HG02870 (cell line): Measurements from ENCODE around the gene ATP2B3.

ENCODE experiments used
- ATAC-seq: cut with Tn5 transposase; IDR thresholded peaks from one replicate; pipeline ENCODE4 v1.9.1; 2021; ENCODE audit warnings: mild to moderate bottlenecking, moderate library complexity; ENCODE audit not compliant: unreplicated experiment

Gene ATP2B3

DNA sequence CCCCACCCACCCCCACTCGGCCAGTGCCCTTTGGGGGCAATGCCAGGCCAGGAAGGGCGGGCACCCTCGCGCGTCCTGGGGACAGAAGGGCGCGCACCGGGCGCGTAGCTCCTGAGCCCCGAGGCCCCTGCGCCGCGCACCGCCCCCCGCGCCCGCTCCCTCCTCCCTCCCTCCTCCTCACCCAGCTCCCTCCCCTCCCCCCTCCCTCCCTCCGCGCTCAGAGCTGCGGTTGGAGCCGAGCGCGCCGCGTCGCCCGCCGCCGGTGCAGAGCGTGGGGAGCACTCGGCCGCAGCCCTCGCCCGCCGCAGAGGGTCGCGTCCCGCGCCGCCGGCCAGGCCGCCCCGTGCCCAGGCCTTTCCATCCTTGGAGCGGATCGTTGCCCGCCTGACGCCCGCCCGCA is at the start of gene ATP2B3:
Gene ATP2B3, plus strand, starts transcription at position 220 of the 400 bp plus-strand sequence. CDS start 18,606 bp downstream, outside the sequence.
- no peak for ATAC-seq

GRCh38 chrX:153468008-153468580 is 49.3 kb upstream of the ATP2B3 start:
- ATAC-seq = no peak

GRCh38 chrX:153469811-153470410 is 47.5 kb upstream of the ATP2B3 start:
- peak; percentile 31 for ATAC-seq

DNA sequence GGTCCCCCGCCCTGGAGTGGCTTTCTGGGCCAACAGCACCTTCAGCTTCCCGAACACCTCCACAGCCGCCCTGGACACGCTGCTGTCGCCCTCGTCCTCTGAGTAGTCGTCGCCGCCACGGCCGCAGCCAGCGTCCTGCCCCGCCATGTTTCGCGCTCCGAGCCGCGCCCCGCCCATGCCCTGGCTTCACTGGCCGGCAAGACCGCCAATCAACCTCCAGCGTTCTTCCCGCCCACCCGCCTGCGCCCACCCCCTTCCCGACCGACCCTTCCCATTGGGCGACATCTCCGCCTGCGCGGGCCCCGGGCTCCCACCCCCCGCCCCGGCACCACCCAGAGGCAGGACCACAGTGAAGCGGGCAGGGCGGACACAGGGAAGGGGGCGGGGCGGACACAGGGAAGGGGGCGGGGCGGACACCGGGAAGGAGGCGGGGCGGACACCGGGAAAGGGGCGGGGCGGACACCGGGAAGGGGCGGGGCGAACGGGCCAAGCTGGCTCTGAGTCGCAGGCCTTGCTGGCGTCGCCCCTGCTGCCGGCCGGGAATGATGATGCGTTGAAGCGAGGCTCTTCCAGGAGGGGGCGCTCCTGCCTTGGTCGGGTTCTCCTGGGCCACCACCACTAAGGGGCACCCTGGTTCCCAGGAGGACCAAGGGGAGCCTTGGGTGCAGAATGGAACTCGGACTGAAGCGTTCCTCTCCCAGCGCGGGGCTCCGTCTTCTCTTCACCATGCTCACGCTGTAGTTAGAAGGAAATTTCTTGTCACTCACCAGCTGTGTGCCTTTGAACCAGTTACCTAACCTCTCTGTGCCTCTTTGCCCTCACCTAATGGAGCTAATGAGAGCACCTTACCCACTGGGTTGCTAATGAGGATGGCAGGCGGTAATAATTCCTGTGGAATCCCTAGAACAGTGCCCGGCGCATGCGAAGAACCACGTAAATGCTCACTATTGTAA is 46.8 kb upstream of the ATP2B3 start, which contains the start of gene HAUS7:
Gene HAUS7, minus strand, starts transcription at position 166 of the 953 bp plus-strand sequence. Its CDS starts 19 bp downstream, at position 147.
- peak; percentile 68 for ATAC-seq

DNA sequence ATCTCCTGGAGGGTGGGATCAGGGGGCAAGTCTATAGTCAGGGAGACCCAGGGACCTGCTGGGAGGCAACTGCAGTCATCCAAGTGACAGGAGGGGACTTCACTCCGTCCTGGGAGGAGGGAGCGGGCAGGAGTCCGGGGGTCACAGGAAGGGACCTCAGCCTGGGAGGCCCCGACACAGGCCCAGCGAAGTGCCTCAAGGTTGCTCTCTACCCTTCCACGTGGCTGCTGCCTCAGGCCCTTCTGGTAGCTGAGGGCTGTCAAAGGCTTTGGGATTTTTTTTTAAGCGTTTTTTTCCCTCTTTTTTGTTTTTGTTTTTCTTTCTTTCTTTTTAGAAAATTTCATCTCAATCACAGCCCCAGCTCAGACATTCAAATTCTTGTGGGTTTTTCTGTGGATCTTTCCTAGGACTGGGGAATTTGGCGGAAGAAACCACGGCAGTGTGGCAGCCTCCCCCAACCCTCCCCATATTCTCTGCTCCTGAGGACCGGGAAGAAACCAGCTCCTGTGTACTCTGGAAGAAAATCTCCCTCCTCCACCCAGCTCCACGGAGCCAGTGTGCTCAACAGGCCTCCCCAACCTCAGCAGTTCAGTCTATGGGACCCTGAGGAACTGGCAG is 45.7 kb upstream of the ATP2B3 start:
- ATAC-seq = no peak

DNA sequence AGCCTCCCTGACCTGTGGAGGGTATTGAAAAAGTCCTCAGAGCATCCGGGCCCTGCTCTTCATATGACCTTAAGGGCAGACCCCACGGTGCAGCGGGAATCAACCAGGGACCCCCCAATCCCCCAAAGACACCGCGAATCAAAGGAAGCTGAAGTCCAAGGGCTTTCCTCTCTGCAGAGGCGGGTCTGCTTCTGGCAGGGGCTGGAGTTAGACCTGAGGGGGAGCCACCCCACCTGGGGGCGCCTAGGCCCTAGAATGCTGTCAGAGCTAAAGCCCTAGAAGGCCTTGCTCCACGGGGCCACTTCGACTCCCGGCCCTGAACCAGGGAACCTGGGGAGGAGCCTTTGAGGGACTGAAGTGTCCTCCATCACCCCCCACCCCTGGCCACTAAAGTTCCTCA is 44.3 kb upstream of the ATP2B3 start:
- no peak for ATAC-seq

- no peak for ATAC-seq
These were observed 43.2 kb upstream of the ATP2B3 start for GRCh38 chrX:153474266-153474665.

DNA sequence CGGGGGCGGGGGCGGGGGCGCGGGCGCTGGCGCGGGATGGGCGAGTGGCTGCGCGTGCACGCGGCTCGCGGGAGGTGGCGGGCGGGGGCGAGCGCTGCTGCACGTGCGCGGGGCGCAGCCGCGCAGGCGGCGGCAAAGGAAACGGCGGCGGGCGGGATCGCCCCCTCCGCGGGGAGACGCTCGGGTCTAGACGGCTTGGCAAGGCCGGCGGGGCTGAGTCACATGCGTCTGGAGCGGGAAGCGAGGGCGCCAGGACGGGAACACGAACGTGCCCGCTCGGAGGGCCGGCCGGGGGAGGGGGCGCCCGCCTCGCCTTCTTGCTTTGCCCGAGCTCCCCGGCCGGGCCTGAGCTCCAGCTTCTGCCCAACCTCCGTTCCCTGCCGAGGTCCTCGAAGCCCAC is 42.7 kb upstream of the ATP2B3 start:
- no peak for ATAC-seq

DNA sequence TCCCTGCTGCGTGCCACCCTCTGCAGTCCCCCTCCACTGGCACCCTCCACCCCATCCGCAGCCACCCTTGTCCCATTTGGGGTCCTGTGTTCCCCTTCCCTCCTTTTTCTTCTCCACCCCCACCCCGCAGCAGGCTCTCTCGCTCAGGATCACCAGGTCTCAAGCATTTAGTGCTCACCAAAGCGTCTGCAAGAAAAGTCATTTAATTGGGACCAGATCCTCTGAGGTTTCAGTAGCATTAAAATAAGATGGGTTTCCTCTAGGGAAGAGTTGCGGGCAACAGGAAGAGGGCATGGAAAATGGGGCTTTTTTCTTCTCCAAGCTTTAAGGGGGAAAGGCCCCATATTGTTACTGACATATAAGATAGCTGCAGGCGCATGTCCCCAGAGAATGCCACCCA is 42.2 kb upstream of the ATP2B3 start:
- ATAC-seq = no peak

- no peak for ATAC-seq
These were observed 41.6 kb upstream of the ATP2B3 start for GRCh38 chrX:153475751-153476281.

- no peak for ATAC-seq
These were observed 40.6 kb upstream of the ATP2B3 start for GRCh38 chrX:153476666-153477363.

DNA sequence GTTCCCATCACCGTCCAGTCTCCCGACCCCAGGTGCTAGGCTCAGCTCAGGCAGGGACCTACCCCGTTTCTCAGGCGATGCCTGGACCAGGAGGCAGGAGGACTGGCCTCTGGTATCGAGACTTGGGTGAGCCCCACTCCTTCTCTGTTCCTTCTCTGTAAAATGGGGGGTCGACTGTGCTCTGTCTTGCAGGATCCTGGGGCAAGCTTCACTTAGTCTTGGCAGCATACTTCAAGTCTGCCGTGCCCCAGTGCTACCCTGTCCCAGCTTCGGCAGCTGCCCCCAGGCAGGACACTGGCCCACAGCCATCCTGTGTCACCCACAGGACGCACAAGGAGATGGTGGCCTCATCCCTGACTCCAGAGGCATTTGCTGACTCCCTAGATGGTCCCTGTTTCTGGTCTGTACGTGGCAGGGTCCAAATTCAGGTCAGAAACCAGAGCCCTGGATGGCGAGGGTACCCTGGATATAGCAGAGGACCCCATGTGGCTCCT is 40.0 kb upstream of the ATP2B3 start:
- no peak for ATAC-seq

GRCh38 chrX:153477901-153478300 is 39.5 kb upstream of the ATP2B3 start:
- no peak for ATAC-seq

- no peak for ATAC-seq
These were observed 38.7 kb upstream of the ATP2B3 start for GRCh38 chrX:153478746-153479145.

DNA sequence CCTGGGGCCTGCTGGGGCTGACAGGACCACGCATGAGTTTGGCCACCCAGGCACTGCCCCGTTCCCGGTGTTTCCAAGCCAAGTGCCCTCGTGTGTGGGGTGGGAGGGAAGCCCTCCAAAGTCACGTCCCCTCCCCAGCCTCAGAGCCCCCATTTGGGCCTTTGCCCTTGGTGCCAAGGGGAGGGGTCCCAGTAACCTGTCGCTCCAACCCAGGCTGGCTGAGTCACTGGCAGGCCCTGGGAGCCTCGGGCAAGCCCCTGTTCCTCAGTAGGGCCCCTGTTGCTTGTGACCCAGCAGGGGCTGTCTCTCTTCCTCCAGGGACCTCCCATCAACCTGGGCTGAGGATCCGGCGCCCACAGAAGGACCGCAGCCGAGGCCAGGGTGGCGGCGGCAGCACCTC is 36.4 kb upstream of the ATP2B3 start:
- ATAC-seq = no peak

DNA sequence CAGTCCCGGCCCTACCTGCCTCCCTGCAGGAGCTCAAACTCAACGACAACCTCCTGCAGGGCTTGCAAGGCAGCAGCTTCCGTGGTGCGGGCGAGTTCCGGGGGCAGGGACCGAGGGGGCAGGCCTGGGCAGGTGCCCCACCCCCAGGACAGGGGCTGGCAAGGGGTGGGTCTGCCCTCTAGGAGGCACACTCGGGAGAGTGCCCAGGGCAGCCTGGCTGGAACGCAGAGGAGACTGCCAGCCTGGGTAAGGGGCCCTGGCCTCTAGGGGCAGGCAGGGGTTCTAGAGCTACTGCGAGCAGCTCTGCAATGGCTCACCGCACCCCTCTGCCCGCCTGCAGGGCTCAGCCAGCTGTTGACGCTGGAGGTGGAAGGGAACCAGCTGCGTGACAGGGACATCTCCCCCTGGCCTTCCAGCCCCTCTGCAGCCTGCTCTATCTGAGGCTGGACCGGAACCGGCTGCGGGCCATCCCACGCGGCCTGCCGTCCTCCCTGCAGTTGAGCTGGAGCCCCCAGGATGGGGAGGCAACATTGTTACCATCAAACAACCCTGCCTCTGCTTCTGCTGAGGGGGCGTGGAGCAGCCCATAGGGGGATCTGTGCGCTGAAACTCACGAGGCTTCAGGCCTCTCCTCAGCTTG is 34.9 kb upstream of the ATP2B3 start:
- no peak for ATAC-seq

GRCh38 chrX:153485396-153486080 is 31.9 kb upstream of the ATP2B3 start:
- ATAC-seq = no peak

DNA sequence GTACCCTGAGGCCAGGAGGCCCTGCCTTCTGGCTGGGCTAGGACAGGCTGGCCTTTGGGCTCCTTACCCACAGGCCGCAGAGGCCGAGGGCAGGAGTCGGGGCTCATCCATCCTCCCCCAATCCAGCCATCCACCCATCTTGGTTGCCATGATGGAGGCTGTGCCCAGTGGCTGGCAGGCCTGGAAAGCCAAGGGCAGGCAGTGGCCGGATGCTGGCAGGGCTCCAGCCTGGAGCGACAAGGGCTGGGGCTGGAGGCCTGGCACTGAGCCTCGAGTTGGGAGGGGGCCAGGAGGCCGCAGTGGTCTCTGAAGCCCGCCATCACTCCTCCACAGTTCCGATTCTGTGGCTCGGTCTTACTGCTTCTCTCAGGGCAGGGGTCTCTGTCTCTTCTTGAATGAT is 31.3 kb upstream of the ATP2B3 start:
- no peak for ATAC-seq

- ATAC-seq = no peak
These were observed 29.8 kb upstream of the ATP2B3 start for GRCh38 chrX:153487590-153488071.
